GM12878 (cell line): Measurements from ENCODE around the gene LPIN1. TPM values are rescaled to one million over a fixed set of nuclear protein-coding genes. Genes with fewer than 3 reads are reported as not detected.

Experiments
- BACH1 ChIP-seq: fragments of 450-650 bp; IDR thresholded peaks from 2 replicates; pipeline ENCODE4 v1.6.1; 2017; ENCODE audit warnings: mild to moderate bottlenecking, borderline replicate concordance
- BHLHE40 ChIP-seq, 2 experiments: fragments of 450-650 bp in 1 of 2; IDR thresholded peaks; 2 replicates each; pipeline ENCODE4 v1.6.1; 2011 to 2017; ENCODE audit warnings: low read depth in 2 of 2, borderline replicate concordance in 1 of 2, improper control_type of control experiment in 1 of 2, low read length in 1 of 2, mild to moderate bottlenecking in 1 of 2
- BMI1 ChIP-seq: fragments of 450-650 bp; IDR thresholded peaks from 2 replicates; pipeline ENCODE4 v1.6.1; 2016; ENCODE audit warnings: mild to moderate bottlenecking, moderate library complexity, borderline replicate concordance
- CBX5 ChIP-seq: sonication (generic); IDR thresholded peaks from 2 replicates; pipeline ENCODE4 v1.6.1; 2016; ENCODE audit warnings: low read depth, moderate library complexity, mild to moderate bottlenecking, inconsistent platforms
- EGR1 ChIP-seq, 2 experiments: IDR thresholded peaks; 1 replicate in 1 of 2; 2 replicates in 1 of 2; pipeline ENCODE4 v1.6.1; 2011 to 2012; ENCODE audit warnings: low read depth in 2 of 2, low read length in 2 of 2, borderline replicate concordance in 1 of 2, mild to moderate bottlenecking in 1 of 2, moderate library complexity in 1 of 2
- IKZF1 ChIP-seq: fragments of 450-650 bp; conservative IDR thresholded peaks from 2 replicates; pipeline ENCODE4 v1.6.1; 2017; ENCODE audit warnings: antibody characterized with exemption, mild to moderate bottlenecking
- JUNB ChIP-seq: IDR thresholded peaks from 2 replicates; pipeline ENCODE4 v1.6.1; 2016; ENCODE audit warnings: antibody characterized with exemption, mild to moderate bottlenecking
- MXI1 ChIP-seq: fragments of 150-350 bp; IDR thresholded peaks from 2 replicates; pipeline ENCODE4 v1.6.1; 2011; ENCODE audit warnings: low read depth, mild to moderate bottlenecking, inconsistent platforms, low read length, improper control_type of control experiment
- NR2C1 ChIP-seq: fragments of 450-650 bp; IDR thresholded peaks from 2 replicates; pipeline ENCODE4 v1.6.1; 2017; ENCODE audit warnings: antibody characterized with exemption, mild to moderate bottlenecking, moderate library complexity
- POLR2AphosphoS2 ChIP-seq: IDR thresholded peaks from 2 replicates; pipeline ENCODE4 v1.6.1; 2011; ENCODE audit warnings: low read depth, mild to moderate bottlenecking, low read length, improper control_type of control experiment, moderate library complexity
- RAD21 ChIP-seq: IDR thresholded peaks from 2 replicates; pipeline ENCODE4 v1.6.1; 2011; ENCODE audit warnings: mild to moderate bottlenecking, low read depth, low read length, moderate library complexity; ENCODE audit not compliant: insufficient read depth
- SMARCA5 ChIP-seq: fragments of 450-650 bp; IDR thresholded peaks from 2 replicates; pipeline ENCODE4 v1.6.1; 2017; ENCODE audit warnings: mild to moderate bottlenecking
- SP1 ChIP-seq: IDR thresholded peaks from one replicate; pipeline ENCODE4 v1.6.1; 2011; ENCODE audit warnings: low read depth, low read length
- SPI1 ChIP-seq: IDR thresholded peaks from 2 replicates; pipeline ENCODE4 v1.6.1; 2011; ENCODE audit warnings: low read depth, mild to moderate bottlenecking, low read length, moderate library complexity, borderline replicate concordance; ENCODE audit not compliant: insufficient read depth
- TBL1XR1 ChIP-seq: IDR thresholded peaks from 2 replicates; pipeline ENCODE4 v1.6.1; 2012; ENCODE audit warnings: low read depth, low read length, improper control_type of control experiment
- ZNF217 ChIP-seq: fragments of 450-650 bp; IDR thresholded peaks from 2 replicates; pipeline ENCODE4 v1.6.1; 2017; ENCODE audit warnings: antibody characterized with exemption, mild to moderate bottlenecking
- ZNF24 ChIP-seq: fragments of 450-650 bp; IDR thresholded peaks from 2 replicates; pipeline ENCODE4 v1.6.1; 2017; ENCODE audit warnings: antibody characterized with exemption, mild to moderate bottlenecking
- polyA plus RNA-seq, 11 experiments: library from polyadenylated mRNA; depleted of rRNA in 4 of 11; unstranded in 6 of 11; stranded (reverse) in 5 of 11; fragments of >200 nt; fragmentation: Nextera tagmentation in 4 of 11; fragmentation: Illumina TruSeq in 1 of 11; extraction: Ambion mirVana in 4 of 11; extraction: Trizol in 1 of 11; gene quantifications; 1 replicate in 1 of 11; 2 replicates in 10 of 11; pipeline versions ENCODE4 v1.2.1 to v1.2.3, GENCODE V29; 2011 to 2016; ENCODE audit warnings: inconsistent platforms in 2 of 11, missing spikeins in 2 of 11, low read depth in 1 of 11
- total RNA-seq, 4 experiments: library from RNA; depleted of rRNA in 3 of 4; stranded (reverse); fragments of >200 nt in 3 of 4; fragmentation: Illumina TruSeq in 1 of 4; extraction: Trizol in 1 of 4; gene quantifications; 2 replicates each; pipeline versions ENCODE4 v1.2.1 to v1.2.3, GENCODE V29; 2013 to 2021
- TF ChIP-seq, protein P1 (sequence below): fragments of 450-650 bp; IDR thresholded peaks from 2 replicates; pipeline ENCODE4 v1.6.1; 2017; ENCODE audit warnings: antibody characterized with exemption, mild to moderate bottlenecking, moderate library complexity
- TF ChIP-seq, protein P2 (sequence below): IDR thresholded peaks from 2 replicates; pipeline ENCODE4 v1.6.1; 2011; ENCODE audit warnings: low read depth, mild to moderate bottlenecking, low read length, moderate library complexity, borderline replicate concordance; ENCODE audit errors: extremely low read depth
- TF ChIP-seq, protein P3 (sequence below), 3 experiments: IDR thresholded peaks in 2 of 3; conservative IDR thresholded peaks in 1 of 3; 2 replicates each; pipeline ENCODE4 v1.5.1; 2011; ENCODE audit warnings: low read depth in 3 of 3, low read length in 3 of 3, mild to moderate bottlenecking in 3 of 3, control low read depth in 2 of 3, moderate library complexity in 2 of 3, inconsistent platforms in 1 of 3, mixed read lengths in 1 of 3; ENCODE audit not compliant: control insufficient read depth in 2 of 3, insufficient read depth in 1 of 3; ENCODE audit errors: extremely low read depth in 1 of 3
- TF ChIP-seq, protein P4 (sequence below): fragments of 450-650 bp; IDR thresholded peaks from 2 replicates; pipeline ENCODE4 v1.6.1; 2017; ENCODE audit warnings: low read depth, mild to moderate bottlenecking, moderate library complexity
- TF ChIP-seq, protein P5 (sequence below): fragments of 450-650 bp; IDR thresholded peaks from 2 replicates; pipeline ENCODE4 v1.6.1; 2016; ENCODE audit warnings: mild to moderate bottlenecking

LPIN1 gene
- total and polyA plus RNA-seq, 10 of the 15 experiments (the other 5 are each of a cell fraction or from before 2014, with no cell fraction given), result 18.8 to 82.5 (median 50.3) TPM

DNA sequence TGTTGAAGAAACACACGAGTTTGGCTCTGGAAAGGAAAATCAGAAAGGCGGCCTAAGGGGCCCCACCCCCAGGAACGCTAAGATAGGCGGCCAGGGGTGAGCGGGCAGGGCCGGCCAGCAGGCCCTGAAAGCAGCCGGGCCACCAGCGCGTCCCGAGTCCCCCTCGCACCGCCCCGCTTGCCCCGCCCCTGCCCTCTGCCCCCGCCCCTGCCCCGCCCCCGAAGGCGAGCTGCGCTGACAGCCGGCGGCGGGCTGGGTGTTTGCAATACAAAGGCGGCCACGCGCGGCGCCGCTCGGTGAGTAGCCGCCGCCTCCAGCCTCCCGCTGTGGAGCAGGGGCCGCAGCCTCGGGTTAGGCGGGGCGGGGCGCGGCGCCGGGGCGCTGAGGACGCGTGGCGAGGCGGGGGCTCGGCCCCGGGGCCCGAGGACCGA is at the start of gene LPIN1 (continued):
- TF ChIP-seq, protein P1, sequence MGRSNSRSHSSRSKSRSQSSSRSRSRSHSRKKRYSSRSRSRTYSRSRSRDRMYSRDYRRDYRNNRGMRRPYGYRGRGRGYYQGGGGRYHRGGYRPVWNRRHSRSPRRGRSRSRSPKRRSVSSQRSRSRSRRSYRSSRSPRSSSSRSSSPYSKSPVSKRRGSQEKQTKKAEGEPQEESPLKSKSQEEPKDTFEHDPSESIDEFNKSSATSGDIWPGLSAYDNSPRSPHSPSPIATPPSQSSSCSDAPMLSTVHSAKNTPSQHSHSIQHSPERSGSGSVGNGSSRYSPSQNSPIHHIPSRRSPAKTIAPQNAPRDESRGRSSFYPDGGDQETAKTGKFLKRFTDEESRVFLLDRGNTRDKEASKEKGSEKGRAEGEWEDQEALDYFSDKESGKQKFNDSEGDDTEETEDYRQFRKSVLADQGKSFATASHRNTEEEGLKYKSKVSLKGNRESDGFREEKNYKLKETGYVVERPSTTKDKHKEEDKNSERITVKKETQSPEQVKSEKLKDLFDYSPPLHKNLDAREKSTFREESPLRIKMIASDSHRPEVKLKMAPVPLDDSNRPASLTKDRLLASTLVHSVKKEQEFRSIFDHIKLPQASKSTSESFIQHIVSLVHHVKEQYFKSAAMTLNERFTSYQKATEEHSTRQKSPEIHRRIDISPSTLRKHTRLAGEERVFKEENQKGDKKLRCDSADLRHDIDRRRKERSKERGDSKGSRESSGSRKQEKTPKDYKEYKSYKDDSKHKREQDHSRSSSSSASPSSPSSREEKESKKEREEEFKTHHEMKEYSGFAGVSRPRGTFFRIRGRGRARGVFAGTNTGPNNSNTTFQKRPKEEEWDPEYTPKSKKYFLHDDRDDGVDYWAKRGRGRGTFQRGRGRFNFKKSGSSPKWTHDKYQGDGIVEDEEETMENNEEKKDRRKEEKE, result 0 out of 2 replicates have a peak, but pooled peaks have one; percentile 28
- peak; percentile 73; the same call in 1 of the 2 replicates for TF ChIP-seq SMARCA5
- no peak for TF ChIP-seq BMI1
- TF ChIP-seq JUNB, result no peak
- peak; percentile 85 for TF ChIP-seq BACH1
- TF ChIP-seq MXI1, result peak; percentile 67; the same call in 1 of the 2 replicates
- TF ChIP-seq NR2C1, result no peak
- no peak for TF ChIP-seq ZNF217
- TF ChIP-seq BHLHE40 (IDR thresholded peaks at IDR 0.05; ENCODE audit: borderline replicate concordance in 1 of 2, low read depth in 2 of 2, low read length in 1 of 2), result peak in 1 of 2 experiments; percentile 67; a peak in 2 of 4 replicates
- no peak for TF ChIP-seq SPI1
- TF ChIP-seq RAD21, result 0 out of 2 replicates have a peak, but pooled peaks have one; percentile 4
- TF ChIP-seq, protein P2, sequence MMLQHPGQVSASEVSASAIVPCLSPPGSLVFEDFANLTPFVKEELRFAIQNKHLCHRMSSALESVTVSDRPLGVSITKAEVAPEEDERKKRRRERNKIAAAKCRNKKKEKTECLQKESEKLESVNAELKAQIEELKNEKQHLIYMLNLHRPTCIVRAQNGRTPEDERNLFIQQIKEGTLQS, result no peak
- TF ChIP-seq SP1, result peak; percentile 24
- peak in 1 of 2 experiments; percentile 77; a peak in 2 of 3 replicates for TF ChIP-seq EGR1 (IDR thresholded peaks at IDR 0.05; ENCODE audit: borderline replicate concordance in 1 of 2, low read depth in 2 of 2, low read length in 2 of 2)
- TF ChIP-seq, protein P3, sequence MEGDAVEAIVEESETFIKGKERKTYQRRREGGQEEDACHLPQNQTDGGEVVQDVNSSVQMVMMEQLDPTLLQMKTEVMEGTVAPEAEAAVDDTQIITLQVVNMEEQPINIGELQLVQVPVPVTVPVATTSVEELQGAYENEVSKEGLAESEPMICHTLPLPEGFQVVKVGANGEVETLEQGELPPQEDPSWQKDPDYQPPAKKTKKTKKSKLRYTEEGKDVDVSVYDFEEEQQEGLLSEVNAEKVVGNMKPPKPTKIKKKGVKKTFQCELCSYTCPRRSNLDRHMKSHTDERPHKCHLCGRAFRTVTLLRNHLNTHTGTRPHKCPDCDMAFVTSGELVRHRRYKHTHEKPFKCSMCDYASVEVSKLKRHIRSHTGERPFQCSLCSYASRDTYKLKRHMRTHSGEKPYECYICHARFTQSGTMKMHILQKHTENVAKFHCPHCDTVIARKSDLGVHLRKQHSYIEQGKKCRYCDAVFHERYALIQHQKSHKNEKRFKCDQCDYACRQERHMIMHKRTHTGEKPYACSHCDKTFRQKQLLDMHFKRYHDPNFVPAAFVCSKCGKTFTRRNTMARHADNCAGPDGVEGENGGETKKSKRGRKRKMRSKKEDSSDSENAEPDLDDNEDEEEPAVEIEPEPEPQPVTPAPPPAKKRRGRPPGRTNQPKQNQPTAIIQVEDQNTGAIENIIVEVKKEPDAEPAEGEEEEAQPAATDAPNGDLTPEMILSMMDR (IDR thresholded peaks at IDR 0.05 in 2 of 3, conservative IDR thresholded peaks at IDR 0.05 in 1 of 3; ENCODE audit: control insufficient read depth in 2 of 3, extremely low read depth in 1 of 3, insufficient read depth in 1 of 3, low read depth in 3 of 3, low read length in 3 of 3), result peak in 2 of 3 experiments; percentile 13 to 31; a peak in 3 of 6 replicates
- no peak for TF ChIP-seq CBX5
- TF ChIP-seq POLR2AphosphoS2, result peak; percentile 69; the same call in 1 of the 2 replicates
- no peak for TF ChIP-seq TBL1XR1
- 0 out of 2 replicates have a peak, but pooled peaks have one; percentile 18 for TF ChIP-seq IKZF1
- TF ChIP-seq, protein P4, sequence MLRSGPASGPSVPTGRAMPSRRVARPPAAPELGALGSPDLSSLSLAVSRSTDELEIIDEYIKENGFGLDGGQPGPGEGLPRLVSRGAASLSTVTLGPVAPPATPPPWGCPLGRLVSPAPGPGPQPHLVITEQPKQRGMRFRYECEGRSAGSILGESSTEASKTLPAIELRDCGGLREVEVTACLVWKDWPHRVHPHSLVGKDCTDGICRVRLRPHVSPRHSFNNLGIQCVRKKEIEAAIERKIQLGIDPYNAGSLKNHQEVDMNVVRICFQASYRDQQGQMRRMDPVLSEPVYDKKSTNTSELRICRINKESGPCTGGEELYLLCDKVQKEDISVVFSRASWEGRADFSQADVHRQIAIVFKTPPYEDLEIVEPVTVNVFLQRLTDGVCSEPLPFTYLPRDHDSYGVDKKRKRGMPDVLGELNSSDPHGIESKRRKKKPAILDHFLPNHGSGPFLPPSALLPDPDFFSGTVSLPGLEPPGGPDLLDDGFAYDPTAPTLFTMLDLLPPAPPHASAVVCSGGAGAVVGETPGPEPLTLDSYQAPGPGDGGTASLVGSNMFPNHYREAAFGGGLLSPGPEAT, result peak; percentile 29; the same call in 1 of the 2 replicates
- TF ChIP-seq, protein P5, sequence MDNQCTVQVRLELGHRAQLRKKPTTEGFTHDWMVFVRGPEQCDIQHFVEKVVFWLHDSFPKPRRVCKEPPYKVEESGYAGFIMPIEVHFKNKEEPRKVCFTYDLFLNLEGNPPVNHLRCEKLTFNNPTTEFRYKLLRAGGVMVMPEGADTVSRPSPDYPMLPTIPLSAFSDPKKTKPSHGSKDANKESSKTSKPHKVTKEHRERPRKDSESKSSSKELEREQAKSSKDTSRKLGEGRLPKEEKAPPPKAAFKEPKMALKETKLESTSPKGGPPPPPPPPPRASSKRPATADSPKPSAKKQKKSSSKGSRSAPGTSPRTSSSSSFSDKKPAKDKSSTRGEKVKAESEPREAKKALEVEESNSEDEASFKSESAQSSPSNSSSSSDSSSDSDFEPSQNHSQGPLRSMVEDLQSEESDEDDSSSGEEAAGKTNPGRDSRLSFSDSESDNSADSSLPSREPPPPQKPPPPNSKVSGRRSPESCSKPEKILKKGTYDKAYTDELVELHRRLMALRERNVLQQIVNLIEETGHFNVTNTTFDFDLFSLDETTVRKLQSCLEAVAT, result peak; percentile 29
- no peak for TF ChIP-seq ZNF24
